NCI-H1436 (cell line): ENCODE measurements around the gene CPA1.

Experiments
- DNase-seq: peaks from one replicate; lab custom pipeline; 2025; lab: John Stamatoyannopoulos, UW

The CPA1 gene

GRCh38 chr7:130425796-130426195 lies 45.5 kb downstream of the CPA1 start:
- DNase-seq = no peak

- DNase-seq = no peak
Measured at GRCh38 chr7:130426564-130426963, 46.3 kb downstream of the CPA1 start.

DNA sequence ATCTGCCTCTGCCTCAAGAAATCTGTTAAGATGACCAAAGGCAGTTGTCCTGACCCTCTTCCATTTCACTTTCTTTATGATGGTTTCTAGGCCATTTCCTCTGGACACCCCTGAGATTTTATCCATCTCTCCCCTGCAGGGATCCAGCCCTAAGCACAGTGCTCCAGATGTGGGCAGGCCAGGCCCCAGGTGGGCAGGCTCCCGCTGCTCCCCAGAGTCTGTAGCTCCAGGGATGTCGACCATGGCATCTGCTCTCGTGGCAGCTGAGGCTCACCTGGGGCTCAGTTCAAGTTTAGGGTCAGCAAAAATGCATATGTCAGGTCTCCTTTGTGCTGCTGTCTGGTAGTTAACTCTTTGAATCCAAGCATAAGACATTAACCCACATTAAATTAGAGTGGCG lies 48.7 kb downstream of the CPA1 start:
- no peak for DNase-seq

- DNase-seq = no peak
Measured at GRCh38 chr7:130430115-130430514, 49.8 kb downstream of the CPA1 start.

- DNase-seq = peak; percentile 31
Measured at GRCh38 chr7:130430841-130431666, 50.8 kb downstream of the CPA1 start.

DNA sequence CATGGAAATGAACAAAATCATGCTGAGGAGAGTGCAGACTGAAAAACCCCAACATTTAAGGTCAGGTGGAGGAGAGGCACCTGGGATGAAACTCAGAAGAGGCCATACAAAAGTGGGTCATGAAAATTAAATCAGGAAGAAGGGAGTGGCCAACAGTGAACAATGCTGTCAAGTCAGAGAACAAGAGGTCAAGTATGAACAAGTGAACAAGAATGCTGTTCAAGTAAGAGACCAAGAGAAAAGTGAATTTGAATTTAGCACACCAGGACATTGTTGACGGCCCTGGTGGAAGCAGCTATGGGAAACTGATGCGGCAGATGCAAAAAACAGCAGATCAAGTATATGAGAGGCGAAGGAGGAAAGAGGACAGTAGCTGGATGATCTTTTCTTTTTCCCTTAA lies 52.6 kb downstream of the CPA1 start:
- DNase-seq = no peak

- DNase-seq = no peak
Measured at GRCh38 chr7:130433301-130433700, 53.0 kb downstream of the CPA1 start.

- DNase-seq = no peak
Measured at GRCh38 chr7:130435311-130435854, 55.1 kb downstream of the CPA1 start.

- no peak for DNase-seq
Measured at GRCh38 chr7:130436253-130436652, 56.0 kb downstream of the CPA1 start.
